Liver (tissue), 3 donors: Measurements from ENCODE around the gene USP5.

Experiments
- CTCF ChIP-seq: fragments of 150-350 bp; IDR thresholded peaks from 2 replicates; pipeline ENCODE4 v1.5.1; 2017; ENCODE audit warnings: improper control_type of control experiment, low read depth, low read length; ENCODE audit not compliant: missing input control
- EGR1 ChIP-seq, 2 donors: IDR thresholded peaks; 2 replicates each; pipeline ENCODE4 v1.6.1; 2016 to 2018; ENCODE audit warnings: antibody characterized with exemption in 2 of 2, low read depth in 2 of 2
- JUND ChIP-seq, 2 donors: IDR thresholded peaks; 2 replicates each; pipeline ENCODE4 v1.6.1; 2016; ENCODE audit warnings: antibody characterized with exemption in 2 of 2
- MAX ChIP-seq: IDR thresholded peaks from 2 replicates; pipeline ENCODE4 v1.6.1; 2016; ENCODE audit warnings: antibody characterized with exemption
- RAD21 ChIP-seq, 2 donors: IDR thresholded peaks; 2 replicates each; pipeline ENCODE4 v1.6.1; 2016; ENCODE audit warnings: antibody characterized with exemption in 2 of 2, mild to moderate bottlenecking in 2 of 2
- SP1 ChIP-seq: IDR thresholded peaks from 2 replicates; pipeline ENCODE4 v1.6.1; 2018; ENCODE audit warnings: antibody characterized with exemption, mild to moderate bottlenecking
- TAF1 ChIP-seq: conservative IDR thresholded peaks from 2 replicates; pipeline ENCODE4 v1.6.1; 2016; ENCODE audit warnings: antibody characterized with exemption, mild to moderate bottlenecking
- YY1 ChIP-seq: IDR thresholded peaks from 2 replicates; pipeline ENCODE4 v1.6.1; 2016; ENCODE audit warnings: antibody characterized with exemption, mild to moderate bottlenecking
- ZBTB33 ChIP-seq: IDR thresholded peaks from 2 replicates; pipeline ENCODE4 v1.6.1; 2016; ENCODE audit warnings: antibody characterized with exemption
- TF ChIP-seq, protein P1 (sequence below): IDR thresholded peaks from 2 replicates; pipeline ENCODE4 v1.6.1; 2016; ENCODE audit warnings: antibody characterized with exemption, mild to moderate bottlenecking
- donor health status: healthy.
- donor health status: healthy.

GRCh38 chr12:6829536-6830220, 22.3 kb upstream of the USP5 start:
- TF ChIP-seq CTCF (no peak), YY1 (no peak), TAF1 (no peak), ZBTB33 (no peak), EGR1 (IDR thresholded peaks at IDR 0.05; ENCODE audit: low read depth in 2 of 2) (no peak), JUND (IDR thresholded peaks at IDR 0.05) (no peak), RAD21 (IDR thresholded peaks at IDR 0.05) (no peak), MAX (no peak), SP1 (no peak)
- TF ChIP-seq, protein P1, sequence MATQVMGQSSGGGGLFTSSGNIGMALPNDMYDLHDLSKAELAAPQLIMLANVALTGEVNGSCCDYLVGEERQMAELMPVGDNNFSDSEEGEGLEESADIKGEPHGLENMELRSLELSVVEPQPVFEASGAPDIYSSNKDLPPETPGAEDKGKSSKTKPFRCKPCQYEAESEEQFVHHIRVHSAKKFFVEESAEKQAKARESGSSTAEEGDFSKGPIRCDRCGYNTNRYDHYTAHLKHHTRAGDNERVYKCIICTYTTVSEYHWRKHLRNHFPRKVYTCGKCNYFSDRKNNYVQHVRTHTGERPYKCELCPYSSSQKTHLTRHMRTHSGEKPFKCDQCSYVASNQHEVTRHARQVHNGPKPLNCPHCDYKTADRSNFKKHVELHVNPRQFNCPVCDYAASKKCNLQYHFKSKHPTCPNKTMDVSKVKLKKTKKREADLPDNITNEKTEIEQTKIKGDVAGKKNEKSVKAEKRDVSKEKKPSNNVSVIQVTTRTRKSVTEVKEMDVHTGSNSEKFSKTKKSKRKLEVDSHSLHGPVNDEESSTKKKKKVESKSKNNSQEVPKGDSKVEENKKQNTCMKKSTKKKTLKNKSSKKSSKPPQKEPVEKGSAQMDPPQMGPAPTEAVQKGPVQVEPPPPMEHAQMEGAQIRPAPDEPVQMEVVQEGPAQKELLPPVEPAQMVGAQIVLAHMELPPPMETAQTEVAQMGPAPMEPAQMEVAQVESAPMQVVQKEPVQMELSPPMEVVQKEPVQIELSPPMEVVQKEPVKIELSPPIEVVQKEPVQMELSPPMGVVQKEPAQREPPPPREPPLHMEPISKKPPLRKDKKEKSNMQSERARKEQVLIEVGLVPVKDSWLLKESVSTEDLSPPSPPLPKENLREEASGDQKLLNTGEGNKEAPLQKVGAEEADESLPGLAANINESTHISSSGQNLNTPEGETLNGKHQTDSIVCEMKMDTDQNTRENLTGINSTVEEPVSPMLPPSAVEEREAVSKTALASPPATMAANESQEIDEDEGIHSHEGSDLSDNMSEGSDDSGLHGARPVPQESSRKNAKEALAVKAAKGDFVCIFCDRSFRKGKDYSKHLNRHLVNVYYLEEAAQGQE, result no peak
